ENCODE results near the gene MLLT10. TPM values are rescaled to one million over a fixed set of nuclear protein-coding genes. Genes with fewer than 3 reads are reported as not detected.

The MLLT10 gene
- total and polyA plus RNA-seq, 2 of the 8 experiments (the other 6 are each of a cell fraction or from before 2014, with no cell fraction given): 53.1 to 62.1 TPM

GRCh38 chr10:21490028-21490710 is 43.9 kb upstream of the MLLT10 start (continued):
- TF ChIP-seq USF2 (IDR thresholded peaks at IDR 0.05; ENCODE audit: low read length) (no peak), GTF2F1 (IDR thresholded peaks at IDR 0.05; ENCODE audit: borderline replicate concordance, low read depth, low read length) (no peak), ZNF274 (IDR thresholded peaks at IDR 0.05; ENCODE audit: borderline replicate concordance, extremely low read depth, low read length) (no peak), RBBP5 (IDR thresholded peaks at IDR 0.05; ENCODE audit: borderline replicate concordance, low read depth, low read length) (no peak)
